GM21381 (cell line): Measurements from ENCODE around the gene STPG3.

Experiments used
- ATAC-seq: cut with Tn5 transposase; IDR thresholded peaks from one replicate; pipeline ENCODE4 v1.9.1; 2021; ENCODE audit warnings: mild to moderate bottlenecking, moderate library complexity; ENCODE audit not compliant: unreplicated experiment

Gene STPG3

DNA sequence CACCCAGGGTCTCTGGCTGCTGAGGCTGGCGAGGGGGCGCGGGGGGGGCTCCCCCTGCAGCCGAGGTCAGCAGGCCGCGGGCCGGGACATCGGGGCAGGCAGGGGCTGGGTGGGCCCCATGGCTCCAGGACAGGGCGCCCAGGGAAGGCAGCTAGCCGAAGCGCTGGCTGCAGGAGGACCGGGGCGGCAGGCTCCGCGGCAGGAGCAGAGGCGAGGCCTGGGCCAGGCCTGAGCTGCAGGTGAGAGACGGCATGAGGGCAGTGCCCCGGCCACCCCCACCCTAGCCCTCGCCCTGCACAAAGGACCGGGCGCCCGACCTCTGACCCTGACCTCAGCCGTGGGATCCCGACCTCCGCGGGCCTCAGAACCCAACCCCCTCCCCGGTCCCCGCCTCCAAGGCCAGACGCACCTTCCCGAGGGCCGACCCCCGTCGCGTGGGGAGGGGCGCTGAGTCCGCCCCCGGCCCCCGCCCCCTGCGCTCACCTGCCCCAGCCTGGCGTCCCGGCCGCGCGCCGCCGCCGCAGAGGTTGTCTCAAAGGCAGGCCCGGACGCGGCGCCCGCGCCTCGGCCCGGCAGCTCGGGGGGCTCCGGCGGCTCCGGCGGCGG is 29.5 kb upstream of the STPG3 start:
- no peak for ATAC-seq

DNA sequence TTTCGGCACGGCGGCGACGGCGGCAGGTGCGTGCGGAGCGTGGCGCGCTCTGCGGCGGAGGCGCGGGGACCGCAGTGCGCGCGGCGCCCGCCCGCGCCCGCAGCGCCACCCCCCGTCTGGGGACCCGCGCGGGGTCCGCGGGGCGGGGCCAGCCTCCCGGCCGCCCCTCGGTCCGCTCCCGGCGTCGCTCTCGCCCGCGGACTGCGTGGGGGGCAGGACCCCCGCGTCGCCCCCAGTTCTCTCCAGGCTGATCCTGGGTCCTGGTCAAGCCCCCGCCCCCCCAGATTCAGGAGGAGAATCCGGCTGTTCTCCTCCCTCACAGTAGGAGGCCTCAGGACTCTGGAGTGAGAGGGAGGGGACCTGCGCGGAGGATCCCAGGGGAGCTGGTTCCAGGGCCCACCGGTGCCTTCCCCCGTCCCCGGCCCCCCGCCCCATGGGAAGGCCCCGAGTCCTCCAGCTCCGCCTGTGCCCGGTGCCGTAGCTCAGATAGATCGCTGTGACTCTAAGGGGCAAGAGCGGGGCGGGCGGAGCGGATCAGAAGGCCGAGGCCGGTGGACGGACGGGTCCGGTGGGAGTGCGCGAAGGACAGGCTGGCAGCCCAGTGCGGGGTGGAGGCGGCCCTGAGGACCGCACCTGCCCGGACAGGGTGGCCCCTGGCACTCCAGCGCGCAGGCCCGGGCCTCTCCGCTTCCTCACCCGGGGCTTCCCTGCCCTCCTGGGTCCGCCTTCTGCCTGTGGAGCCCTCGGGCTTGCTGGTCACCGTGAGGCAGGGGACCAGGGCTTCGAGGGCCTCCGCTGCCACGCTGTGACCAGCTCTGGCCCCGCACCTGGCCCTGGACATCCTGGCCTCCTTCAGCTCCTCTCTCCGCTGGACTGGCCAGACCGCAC is 28.7 kb upstream of the STPG3 start, which contains the start of gene RNF208:
Gene RNF208, minus strand, starts transcription at position 51 of the 888 bp plus-strand sequence. CDS start 1,028 bp downstream, outside the sequence.
- no peak for ATAC-seq

DNA sequence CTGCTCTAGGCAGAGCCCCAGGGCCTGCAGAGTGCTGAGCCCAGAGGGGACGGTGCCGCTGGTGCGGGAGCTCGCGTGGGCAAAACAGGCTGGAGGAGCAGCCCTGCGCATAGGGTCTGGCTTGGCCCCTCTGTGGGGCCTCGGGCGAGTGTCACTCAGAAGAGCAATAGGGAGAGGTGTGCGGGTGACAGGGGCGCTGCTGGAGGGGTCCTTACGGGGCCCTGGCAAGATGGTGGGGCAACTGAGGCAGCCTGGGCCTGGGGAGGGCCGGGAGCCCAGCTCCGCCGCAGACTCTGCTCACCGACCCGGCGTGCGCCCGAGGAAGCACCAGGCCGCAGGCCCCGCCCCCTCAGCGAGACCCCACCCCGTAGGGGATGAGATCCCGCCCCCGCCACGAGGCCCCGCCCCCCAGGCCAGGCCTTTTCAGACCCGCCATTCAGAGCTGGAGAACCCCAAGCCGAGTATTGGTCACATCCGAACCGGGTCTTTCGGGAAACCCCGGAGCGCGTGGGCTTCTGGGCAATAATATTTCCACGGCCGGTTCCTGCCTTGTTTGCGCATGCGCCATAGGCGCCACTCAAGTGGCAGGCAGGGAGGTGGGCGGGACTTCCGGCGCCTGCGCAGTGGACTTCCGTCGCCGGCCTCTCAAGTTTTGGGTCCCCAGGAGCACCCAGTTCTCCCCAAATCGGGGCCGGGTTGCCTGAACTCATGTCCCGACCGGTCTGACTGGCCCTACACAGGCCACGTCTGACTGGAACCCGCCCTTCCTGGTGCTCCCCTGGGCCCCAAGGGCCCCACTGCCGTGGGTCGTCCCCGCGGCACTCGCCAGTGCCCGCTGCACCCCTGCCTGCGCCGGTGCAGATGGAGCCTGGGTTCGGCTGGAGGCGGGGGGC is 27.8 kb upstream of the STPG3 start:
- ATAC-seq = peak; percentile 66

DNA sequence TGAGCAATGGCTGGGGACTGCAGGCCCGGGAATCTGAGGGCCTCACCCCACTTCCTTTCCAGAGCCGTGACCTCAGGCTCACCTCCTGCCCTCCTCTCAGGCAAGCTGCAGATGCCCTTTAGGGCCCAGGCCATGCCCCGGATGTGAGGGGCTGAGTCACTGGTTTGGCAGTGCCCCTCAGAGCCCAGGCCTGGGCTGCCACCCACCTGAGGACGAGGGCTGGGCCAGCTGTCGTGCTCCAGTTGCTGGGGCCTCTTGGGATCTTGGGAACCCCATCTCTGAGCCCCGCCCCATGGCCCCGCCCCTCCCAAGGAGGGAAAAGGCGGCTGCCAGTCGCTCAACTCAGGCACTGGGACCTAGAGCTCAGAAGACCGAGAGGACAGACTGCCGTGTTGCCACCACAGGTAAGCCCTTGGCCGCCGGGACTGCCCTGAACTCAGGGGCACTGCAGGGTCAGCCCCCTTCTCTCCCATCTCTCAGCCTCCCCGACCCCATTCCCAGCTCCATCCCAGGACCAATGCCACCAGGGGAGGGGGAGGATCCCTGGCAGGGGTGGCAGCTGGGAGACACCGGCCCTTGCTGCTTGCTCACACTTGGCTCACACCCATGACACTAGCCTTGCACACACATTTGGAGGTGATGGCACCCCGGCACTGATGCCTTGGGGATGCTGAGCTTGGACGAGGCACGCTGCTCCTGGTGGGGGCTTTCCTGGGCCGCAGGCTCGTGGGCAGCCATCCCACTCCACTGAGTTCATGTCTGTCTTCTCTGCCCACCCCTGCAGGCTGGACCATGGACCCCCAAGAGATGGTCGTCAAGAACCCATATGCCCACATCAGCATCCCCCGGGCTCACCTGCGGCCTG is 26.0 kb upstream of the STPG3 start, which contains the start of gene CYSRT1:
Gene CYSRT1, plus strand, starts transcription at position 345 of the 865 bp plus-strand sequence. Its CDS starts 448 bp downstream, at position 793.
- ATAC-seq = no peak

DNA sequence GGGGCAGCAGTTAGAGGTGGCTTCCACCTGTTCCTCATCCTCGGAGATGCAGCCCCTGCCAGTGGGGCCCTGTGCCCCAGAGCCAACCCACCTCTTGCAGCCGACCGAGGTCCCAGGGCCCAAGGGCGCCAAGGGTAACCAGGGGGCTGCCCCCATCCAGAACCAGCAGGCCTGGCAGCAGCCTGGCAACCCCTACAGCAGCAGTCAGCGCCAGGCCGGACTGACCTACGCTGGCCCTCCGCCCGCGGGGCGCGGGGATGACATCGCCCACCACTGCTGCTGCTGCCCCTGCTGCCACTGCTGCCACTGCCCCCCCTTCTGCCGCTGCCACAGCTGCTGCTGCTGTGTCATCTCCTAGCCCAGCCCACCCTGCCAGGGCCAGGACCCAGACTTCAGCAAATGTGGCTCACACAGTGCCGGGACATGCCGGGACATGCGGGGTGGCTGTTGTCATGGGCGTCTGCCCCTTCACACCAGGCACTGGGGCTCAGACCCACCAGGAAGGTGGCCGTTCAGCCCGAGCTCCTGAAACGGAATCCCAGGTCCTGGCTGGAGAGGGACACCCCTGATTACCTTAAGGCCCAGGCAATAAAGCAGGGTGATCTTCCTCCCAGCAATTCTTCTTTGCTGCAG is 25.3 kb upstream of the STPG3 start:
- ATAC-seq = no peak

DNA sequence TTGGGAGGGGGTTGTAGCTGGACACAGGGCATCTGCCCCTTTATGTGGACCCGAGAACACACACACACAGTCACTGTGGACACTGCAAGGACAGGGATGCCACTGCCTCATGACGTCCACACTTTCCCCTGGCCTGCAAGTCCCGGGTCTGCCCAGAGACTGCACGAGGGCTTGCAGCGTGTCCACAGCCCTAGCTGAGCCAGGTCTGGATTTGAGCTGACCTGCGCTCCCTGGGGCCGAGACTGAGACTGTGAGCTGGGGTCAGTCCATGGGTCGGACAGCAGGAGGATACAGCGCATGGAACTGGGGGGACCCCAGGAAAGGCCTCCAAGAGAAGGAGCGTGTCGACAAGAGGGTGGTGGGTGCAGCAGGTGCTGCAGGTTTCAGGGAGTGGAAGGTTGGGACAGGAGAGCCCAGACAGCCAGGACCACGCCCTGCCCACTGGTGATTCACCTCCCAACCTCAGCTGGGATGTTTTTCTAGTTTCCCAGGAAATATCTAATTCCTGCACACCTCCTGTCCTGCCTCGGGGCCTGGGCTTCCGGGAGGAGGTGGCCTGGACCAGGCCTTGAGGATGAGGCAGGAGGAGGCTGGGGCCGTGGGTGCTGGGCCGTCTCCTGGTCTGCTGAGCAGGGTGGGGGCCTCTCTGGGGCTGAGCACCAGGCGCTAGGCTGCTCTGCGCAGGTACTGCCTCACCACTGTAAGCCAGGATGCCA is 24.6 kb upstream of the STPG3 start:
- no peak for ATAC-seq

DNA sequence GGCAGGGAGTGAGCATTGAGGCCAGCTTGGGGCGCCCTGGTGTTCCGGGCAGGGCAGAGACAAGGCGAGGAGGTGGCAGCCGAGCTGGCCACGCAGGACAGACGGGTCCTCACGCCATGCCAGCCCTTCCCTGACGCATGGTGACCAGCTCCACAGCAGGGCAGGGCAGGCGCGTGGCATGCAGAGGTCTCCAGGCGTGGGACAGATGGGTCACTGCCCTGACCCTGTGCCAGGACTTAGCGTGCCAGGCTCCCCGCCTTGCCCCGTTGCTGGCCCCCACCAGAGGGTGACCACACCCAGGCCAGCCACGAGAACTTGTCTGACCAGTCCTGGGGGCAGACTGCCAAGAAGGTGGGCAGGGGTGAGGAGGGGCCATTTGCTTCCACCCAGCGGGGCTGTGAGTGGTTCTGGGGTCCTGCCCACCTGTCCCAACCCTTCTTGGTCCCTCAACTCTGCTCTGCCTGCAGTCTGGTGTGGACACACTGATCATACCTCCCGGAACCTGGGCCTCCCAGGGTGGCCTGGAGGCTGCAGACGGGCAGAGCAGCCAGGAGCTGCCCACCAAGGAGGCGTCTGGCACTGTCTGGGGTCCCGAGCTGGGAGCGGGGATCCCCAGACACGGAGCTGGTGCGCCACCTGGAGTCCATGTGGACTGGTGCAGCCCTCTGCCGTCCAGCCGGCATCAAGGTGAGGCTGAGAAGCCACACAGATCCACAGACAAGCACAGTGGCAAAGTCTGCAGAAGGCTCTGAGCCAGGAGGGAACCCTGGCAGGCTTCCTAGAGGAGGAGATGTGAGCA is 23.8 kb upstream of the STPG3 start, which contains the start of gene RNF224:
Gene RNF224, plus strand, starts transcription at position 449 of the 799 bp plus-strand sequence. CDS start 834 bp downstream, outside the sequence.
- no peak for ATAC-seq

DNA sequence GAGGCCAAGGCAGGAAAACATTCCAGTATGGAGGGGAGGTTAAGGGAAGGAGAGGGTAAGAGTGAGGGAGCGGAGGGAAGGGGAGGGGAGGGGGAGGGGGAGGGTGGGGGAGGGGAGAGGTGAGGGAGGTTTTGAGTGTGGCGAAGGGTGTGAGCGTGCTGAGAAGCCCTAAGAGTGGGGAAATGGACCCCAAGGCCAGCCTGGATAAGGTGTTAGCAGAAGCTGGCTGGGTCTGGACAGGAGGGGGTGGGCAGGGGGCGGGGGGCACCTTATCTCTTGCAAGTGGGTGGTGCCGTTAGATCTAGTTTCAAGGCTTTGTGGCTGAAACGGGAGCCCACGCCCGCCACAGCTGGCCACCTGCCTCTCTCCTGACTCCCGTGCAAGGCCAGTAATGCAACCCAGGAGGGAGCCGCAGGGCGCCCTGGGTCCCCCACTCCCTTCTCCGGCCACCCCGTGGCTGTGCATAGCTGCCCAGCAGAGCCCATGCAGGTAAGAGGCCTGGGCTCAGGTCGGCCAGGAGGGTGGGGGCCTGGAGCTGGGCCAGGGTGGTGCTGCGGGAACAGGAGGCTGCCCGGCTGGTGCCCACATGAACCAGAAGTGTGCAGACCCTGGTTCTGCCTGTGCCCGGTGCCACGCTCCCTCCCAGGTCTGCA is 23.1 kb upstream of the STPG3 start:
- ATAC-seq = no peak

DNA sequence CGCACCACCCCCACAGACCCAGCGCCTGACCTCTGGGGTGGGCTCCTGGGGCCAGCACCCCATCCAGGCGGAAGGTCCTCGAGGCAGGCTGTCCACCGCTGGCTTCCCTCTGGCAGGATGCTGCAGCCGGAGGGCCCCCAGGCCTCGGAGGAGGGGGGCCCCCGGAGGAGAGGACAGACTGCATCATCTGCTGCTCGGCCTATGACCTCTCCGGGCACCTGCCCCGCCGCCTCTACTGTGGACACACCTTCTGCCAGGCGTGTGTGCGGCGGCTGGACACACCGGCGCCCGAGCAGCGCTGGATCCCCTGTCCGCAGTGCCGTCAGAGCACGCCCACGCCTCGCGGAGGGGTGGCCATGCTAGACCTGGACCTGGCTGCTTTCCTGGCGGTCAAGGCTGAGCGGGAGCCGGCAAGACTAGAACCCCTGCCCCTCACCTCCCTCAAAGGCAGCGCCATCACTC is 22.5 kb upstream of the STPG3 start:
- ATAC-seq = no peak

DNA sequence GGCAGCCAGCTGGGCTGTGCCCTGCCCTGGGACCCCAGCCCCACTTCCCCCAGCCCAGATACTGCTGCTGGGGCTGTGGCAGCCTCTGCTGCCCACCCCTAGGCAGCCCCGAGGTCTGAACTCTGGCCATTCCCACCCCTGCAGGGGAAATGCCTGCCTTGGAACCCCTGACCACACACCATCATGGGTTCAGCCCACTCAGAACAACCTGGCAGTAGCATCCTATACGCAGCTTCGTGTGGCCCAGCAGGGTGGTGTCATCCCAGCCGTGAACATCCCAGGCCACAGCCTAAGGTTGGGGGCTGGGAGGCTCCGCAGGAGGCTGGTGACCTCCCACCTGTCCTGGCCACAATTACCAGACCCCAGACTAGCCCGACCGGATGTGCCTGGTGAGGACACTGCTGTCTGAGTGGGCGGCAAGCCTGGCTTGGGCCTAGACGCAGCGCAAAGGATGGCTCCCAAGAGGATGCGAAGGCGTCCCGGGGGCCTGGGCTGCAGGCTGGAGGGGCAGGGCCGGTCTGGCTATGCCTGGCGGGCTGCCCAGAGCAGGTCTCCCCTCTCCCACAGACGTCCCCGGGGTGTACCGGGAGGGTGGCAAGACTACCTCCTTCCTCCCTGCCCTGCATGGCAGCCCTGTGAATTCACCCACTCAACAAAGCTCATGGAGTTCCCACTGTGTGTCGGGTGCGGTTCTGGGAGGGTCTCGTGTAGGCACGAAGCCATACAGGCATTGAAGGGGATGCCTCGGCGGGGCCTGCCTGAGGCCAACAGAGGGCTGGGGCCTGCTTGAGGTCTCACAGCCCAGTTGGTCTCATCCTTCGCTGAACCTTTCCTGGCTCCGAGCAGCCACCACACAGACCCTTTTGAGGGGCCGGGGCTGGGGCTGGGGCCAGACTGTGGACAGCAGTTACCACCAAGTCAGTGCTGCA is 21.9 kb upstream of the STPG3 start:
- ATAC-seq = no peak

DNA sequence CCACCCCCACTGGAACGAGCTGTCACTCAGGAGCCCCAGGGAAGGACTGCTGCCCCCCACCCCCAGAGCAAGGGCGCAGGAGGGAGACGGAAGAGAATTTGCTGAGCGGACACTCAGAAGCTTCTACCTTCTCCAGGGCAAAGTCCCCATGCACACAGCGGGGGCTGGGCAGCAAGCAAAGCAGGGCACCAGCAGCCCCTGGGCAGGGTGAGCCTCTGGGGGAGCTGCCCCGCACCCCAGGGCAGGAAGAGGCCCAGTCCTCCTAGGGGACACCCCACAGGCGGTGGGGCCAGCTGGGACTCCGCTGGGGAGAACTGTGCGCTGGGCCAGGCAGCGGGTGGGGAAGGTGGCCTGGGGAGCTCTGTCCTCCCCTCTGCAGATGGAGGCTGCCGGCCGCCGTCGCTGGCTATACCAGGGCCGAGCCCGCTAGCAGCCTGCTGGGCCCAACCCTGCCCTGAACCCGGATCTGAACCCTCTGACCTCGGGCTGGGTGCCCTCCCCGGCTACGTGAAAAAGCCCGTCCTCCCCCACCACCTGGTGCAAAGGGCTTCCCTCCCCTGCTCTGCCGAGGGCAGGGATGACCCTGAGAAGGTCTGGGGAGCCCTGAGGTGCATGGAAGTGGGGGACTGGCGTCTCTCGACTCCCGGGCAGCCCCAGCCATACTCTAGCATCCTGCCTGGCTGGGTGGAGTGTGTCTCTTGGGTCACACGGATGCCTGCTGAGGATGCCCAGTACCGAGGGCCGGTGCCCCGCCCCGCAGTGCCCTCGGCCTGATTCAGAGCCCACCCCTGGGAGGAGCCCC is 21.0 kb upstream of the STPG3 start:
- no peak for ATAC-seq

DNA sequence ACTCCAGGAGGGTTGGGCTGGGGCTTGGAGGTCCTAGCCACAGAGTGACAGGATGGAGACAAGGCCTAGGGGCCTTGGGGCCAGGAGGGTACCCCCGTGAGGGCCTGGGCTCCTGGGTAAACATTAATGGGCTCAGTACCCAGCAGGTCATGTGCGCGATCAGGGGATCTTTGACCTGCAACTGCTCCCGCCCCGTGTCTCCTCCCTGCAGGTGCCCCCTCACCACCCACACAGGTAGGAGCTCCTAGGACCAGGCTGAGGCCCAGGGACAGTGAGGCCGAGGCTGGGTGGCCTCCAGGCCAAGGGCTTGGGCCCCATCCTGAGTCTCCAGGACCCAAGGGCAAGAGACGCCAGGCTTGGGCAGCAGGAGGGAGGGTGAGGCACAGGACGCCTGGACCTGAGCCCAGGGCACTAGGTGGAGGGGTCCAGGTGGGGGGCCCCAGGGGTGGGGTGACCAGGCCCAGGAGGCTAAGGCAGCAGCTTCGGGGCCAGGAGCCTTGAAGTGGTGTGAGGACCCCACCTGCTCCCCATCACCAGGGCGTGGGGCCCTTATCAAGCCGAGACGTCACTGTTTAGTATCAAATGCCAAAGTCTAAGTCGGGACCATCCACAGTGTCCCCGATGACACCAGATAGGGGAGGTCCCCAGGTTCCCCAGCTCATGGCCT is 20.2 kb upstream of the STPG3 start, which contains the start of gene SLC34A3:
Gene SLC34A3, plus strand, starts transcription at position 197 of the 667 bp plus-strand sequence. CDS start 802 bp downstream, outside the sequence.
- no peak for ATAC-seq

DNA sequence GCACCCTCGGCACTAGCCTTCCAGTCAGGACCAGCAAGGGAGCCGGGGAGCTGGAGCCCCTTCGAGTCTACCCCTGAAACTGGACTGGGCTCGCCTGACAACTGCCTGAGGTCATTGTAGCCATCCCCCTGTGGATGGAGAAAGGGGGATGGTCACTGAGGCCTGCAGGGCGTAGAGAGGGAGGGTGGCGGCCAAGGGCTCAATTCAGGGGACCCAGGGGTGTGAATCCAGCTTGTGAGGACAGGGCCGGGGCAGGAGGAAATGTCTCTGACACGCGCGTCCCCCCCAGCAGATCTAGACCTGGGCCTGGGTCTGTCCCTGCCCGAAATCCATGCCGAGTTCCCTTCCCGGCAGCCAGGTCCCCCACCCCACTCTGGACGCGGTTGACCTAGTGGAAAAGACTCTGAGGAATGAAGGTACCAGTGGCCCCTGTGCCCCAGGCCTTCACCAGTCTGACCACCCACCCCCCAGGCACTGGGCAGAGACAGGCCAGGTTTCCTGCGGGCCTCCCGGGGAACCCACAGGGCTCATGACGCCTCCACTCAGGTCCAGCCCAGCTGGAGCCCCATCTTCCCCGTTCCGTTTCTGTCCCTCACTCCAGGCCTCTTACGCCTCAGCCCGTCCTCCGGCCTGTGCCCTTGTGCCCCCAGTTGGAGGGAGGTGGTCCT is 19.6 kb upstream of the STPG3 start:
- no peak for ATAC-seq

DNA sequence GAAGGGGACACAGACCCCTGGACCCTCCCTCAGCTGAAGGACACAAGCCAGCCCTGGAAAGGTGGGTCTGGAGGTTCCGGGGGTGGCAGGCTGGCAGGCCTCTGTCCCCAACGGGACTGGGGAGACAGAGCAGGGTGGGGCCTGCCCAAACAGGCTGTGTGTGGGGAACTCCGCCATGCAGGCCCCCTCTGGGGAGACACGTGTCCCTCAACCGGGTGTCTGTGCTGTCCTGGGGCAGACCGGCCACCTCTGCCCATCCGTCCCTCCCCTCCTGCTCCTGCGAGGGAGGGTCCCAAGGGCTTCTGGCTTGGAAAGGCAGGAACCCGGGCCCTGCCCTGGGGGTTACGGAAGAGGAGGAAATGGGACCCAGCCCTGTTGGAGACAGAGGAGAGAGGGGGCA is 19.0 kb upstream of the STPG3 start:
- ATAC-seq = no peak
